Activated CD8-positive, alpha-beta memory T cell treated with anti-CD3 and anti-CD28 coated beads for 36 hours (primary cell): ENCODE results near the gene LRTM1. TPM values are rescaled to one million over a fixed set of nuclear protein-coding genes. Genes with fewer than 3 reads are reported as not detected.

Experiments
- CTCF ChIA-PET: fragments of 350-600 bp; sonication (Branson Sonifier 250); formaldehyde crosslinking; loops from one replicate; lab custom pipeline; 2021; ENCODE audit warnings: antibody characterized with exemption; lab: Charles Lee
- POLR2A ChIA-PET: fragments of 350-600 bp; sonication (Branson Sonifier 250); formaldehyde crosslinking; loops from one replicate; lab custom pipeline; 2021; ENCODE audit warnings: antibody characterized with exemption; lab: Charles Lee
- total RNA-seq, 2 experiments: library from RNA; stranded (reverse); gene quantifications; one replicate each; pipeline ENCODE4 v1.2.3, GENCODE V29; 2021

LRTM1 gene
- total RNA-seq, 2 experiments from 2014 or later: not detected

GRCh38 chr3:54899273-54899672 is 28.6 kb downstream of the LRTM1 start:
- POLR2A ChIA-PET: no interaction called here
- CTCF ChIA-PET: no interaction called here

- CTCF ChIA-PET: no interaction called here
- POLR2A ChIA-PET: no interaction called here
Measured at GRCh38 chr3:54897028-54897711, 30.7 kb downstream of the LRTM1 start.

GRCh38 chr3:54895613-54896012 is 32.2 kb downstream of the LRTM1 start:
- POLR2A ChIA-PET: no interaction called here
- CTCF ChIA-PET: no interaction called here

GRCh38 chr3:54892168-54892567 is 35.7 kb downstream of the LRTM1 start:
- ChIA-PET CTCF (no interaction called here), POLR2A (no interaction called here)

GRCh38 chr3:54891540-54891897 is 36.3 kb downstream of the LRTM1 start:
- POLR2A ChIA-PET: no interaction called here
- CTCF ChIA-PET: interaction anchor here (0.7 kb wide), 1 partner anchor 113 kb away, joined by 4 read pairs; no protein-coding TSS in a partner anchor

- POLR2A ChIA-PET: no interaction called here
- CTCF ChIA-PET: no interaction called here
Measured at GRCh38 chr3:54889731-54890130, 38.1 kb downstream of the LRTM1 start.

- ChIA-PET CTCF (no interaction called here), POLR2A (no interaction called here)
Measured at GRCh38 chr3:54888873-54889272, 39.0 kb downstream of the LRTM1 start.

GRCh38 chr3:54888162-54888561 is 39.7 kb downstream of the LRTM1 start:
- ChIA-PET CTCF (no interaction called here), POLR2A (no interaction called here)

- ChIA-PET CTCF (no interaction called here), POLR2A (no interaction called here)
Measured at GRCh38 chr3:54882129-54882833, 45.6 kb downstream of the LRTM1 start.

GRCh38 chr3:54878145-54878544 is 49.7 kb downstream of the LRTM1 start:
- CTCF ChIA-PET: no interaction called here
- POLR2A ChIA-PET: no interaction called here

- CTCF ChIA-PET: no interaction called here
Measured at GRCh38 chr3:54877730-54878129, 50.1 kb downstream of the LRTM1 start.

GRCh38 chr3:54876694-54877093 is 51.2 kb downstream of the LRTM1 start:
- ChIA-PET CTCF (no interaction called here), POLR2A (no interaction called here)

More at GRCh38 chr3:54877730-54878129, 50.1 kb downstream of the LRTM1 start:
- POLR2A ChIA-PET: no interaction called here

- CTCF ChIA-PET: no interaction called here
Measured at GRCh38 chr3:54875596-54876268, 52.1 kb downstream of the LRTM1 start.

GRCh38 chr3:54874816-54875556 is 52.9 kb downstream of the LRTM1 start:
- CTCF ChIA-PET: no interaction called here
- POLR2A ChIA-PET: no interaction called here

More at GRCh38 chr3:54875596-54876268, 52.1 kb downstream of the LRTM1 start:
- POLR2A ChIA-PET: no interaction called here

GRCh38 chr3:54873059-54874010 is 54.5 kb downstream of the LRTM1 start:
- ChIA-PET POLR2A (no interaction called here), CTCF (no interaction called here)

GRCh38 chr3:54871867-54872266 is 56.0 kb downstream of the LRTM1 start:
- CTCF ChIA-PET: no interaction called here
- POLR2A ChIA-PET: no interaction called here

GRCh38 chr3:54870423-54870822 is 57.4 kb downstream of the LRTM1 start:
- POLR2A ChIA-PET: no interaction called here
- CTCF ChIA-PET: no interaction called here
